ENCODE results near the gene MITF.

DNA sequence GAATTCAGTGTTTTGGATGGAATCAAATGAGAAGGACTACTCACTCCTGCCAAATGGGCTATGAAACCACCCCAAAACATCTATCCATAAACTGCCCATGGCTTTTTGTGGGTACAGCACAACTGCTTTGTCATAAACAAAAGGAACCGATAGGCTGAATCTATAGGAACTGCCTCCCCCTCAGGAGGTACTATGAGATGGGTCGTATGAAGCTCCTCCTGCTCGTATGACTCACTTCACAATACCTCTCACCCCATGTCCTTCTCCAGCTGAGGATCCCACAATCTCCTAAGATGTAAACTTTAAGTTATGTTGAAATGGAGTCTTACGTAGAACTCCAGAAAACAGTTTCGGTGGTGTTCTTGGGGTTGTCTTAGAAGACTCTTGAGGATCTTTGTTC lies 130.4 kb downstream of the MITF start:
- no peak for TF ChIP-seq POLR2A (IDR thresholded peaks at IDR 0.05)
- TF ChIP-seq, protein P1, sequence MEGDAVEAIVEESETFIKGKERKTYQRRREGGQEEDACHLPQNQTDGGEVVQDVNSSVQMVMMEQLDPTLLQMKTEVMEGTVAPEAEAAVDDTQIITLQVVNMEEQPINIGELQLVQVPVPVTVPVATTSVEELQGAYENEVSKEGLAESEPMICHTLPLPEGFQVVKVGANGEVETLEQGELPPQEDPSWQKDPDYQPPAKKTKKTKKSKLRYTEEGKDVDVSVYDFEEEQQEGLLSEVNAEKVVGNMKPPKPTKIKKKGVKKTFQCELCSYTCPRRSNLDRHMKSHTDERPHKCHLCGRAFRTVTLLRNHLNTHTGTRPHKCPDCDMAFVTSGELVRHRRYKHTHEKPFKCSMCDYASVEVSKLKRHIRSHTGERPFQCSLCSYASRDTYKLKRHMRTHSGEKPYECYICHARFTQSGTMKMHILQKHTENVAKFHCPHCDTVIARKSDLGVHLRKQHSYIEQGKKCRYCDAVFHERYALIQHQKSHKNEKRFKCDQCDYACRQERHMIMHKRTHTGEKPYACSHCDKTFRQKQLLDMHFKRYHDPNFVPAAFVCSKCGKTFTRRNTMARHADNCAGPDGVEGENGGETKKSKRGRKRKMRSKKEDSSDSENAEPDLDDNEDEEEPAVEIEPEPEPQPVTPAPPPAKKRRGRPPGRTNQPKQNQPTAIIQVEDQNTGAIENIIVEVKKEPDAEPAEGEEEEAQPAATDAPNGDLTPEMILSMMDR (IDR thresholded peaks at IDR 0.05 in 4 of 5, conservative IDR thresholded peaks at IDR 0.05 in 1 of 5), result no peak

All from gastrocnemius medialis (tissue), 4 donors.